IPS-NIHi7 (cell line): ENCODE measurements around the gene CNNM1.
A peak's percentile ranks its signal among the peaks of the same experiment; 100 is the strongest.

Experiments
- DNase-seq: peaks from one replicate; pipeline ENCODE4 v3.0.0; 2012; ENCODE audit warnings: mixed read lengths; ENCODE audit errors: extremely low spot score

Gene CNNM1

DNA sequence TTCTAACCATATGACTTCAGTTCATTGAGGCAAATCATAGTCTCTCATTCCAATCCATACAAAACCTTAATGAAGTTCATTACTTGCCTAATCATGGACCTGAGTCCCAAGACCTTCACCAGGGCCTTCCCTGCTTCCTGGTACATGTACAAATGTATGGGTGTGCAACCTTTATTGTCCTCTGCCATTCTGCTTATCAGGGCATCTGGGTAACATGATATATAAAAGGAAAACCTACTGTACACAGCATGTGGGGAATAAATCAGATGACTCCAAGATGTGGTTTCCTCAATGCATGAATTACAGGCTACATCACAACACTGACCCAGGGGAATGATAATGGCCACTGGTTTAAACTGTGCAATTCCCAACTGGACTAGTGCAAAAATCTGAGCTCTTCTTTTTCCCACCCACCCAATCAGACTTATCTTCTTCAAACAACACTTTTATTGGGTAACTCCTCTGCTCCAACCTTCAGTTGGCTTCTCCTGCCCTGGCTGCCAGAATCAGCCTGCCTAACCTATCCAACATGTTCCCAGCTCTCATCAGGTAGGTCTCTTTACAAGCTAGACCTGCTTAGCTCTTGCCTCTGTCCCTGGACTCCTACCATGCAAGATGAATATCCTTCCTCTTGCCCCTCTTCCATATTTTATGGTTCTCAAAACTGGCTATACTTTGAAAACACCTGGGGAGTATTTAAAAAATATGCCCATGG lies 89.9 kb downstream of the CNNM1 start:
- DNase-seq, result no peak

DNA sequence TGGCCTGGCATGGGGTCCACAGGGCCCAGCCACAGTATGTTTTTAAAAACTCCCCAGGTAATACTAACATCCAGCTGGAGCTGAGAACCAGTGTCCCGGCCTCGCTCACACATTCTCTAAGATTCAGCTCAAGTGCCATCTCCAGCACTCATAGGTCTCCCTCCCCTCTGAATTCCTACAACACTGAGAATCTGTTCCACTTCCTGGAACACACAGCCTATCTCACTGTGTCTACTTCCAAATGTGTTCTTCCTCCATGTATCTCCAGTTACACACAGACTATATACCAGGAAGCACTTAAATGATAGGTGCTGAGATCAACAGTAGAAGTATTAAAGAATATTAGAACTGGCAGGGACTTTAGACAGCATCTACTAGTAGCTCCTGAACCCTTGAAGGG lies 90.5 kb downstream of the CNNM1 start:
- no peak for DNase-seq

DNA sequence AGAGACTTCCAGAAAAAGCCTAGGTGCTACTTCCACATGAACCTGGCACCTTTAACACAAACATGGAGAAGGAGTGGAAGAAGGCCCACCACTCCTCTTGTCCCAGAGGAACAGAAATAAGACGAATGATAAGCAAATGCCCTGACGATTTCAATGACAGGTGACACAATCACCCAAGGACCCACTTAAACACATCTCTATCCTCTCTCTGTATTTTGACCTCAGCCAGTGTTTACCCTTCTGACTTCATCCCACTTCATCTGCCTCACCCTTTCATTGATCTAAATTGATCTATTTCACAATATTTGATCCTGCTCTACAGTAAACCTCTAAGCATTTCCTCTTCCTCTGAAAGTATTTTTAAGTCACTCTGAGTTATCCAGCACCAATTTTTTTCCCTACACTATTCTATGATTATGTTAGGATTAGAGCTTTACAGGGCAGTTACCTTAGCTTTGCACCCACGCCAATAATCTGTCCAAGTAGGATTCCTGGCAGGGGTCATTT lies 92.1 kb downstream of the CNNM1 start:
- DNase-seq, result no peak

DNA sequence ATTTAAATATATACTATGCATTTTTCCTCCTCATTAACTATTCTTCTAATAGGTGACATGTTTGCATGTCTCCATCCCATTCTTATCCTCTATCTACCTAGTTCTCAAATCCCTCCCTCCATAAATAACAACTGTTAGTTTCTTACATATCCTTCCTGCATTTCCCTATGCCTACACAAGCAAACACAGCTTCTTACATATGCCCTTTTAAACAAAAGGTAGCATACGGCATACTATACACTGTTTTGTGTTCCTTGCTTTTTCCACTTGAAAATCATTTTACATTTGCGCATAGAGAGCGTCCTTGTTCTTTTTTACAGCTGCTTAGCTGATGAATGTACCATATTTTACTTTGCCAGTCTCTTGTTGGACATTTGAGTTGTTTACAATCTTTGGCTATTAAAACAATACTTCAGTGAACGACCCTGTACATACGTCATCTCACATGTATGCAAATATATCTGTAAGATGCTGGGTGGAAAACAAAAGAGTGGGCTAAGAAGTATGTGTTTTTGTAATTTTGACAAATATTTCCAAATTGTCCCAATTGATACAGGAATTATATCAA lies 93.5 kb downstream of the CNNM1 start:
- DNase-seq, result no peak

DNA sequence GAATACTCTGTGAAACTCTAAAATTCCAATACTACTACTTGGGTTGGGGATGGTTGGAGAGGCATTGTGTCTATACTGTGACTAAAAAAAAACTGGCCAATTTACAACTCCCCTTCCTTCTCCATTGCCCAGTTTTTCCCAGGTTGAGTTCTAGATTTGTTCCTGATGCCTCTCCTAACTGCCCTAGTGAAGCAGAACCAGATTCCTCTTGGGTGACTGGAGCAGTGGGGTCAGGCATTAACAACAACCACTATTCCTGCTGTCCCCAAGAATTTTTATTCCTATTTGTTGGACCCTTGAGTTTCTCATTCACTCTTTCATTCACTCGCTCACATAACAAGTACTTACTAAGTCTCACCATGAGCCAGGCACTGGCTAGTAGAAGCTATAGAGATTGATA lies 95.5 kb downstream of the CNNM1 start:
- no peak for DNase-seq

DNA sequence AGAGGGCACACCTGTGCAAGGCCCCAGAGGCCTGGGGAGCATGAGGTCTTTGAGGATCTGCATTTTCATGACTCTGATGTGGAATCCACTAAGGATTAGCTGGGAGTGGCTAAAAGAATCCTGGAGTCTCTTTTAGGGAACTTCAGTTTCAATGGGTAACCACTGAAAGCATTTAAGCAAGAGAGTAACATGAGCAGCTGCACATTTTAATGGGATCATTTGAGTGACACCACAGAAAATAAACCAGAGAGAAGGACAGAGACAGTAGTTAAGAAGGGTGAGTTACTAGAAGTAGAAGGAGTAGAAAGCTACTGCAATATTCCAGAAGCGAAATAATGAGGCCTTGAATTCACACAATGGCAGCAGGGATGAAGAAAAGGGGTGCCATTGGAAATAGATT lies 96.0 kb downstream of the CNNM1 start:
- no peak for DNase-seq

DNA sequence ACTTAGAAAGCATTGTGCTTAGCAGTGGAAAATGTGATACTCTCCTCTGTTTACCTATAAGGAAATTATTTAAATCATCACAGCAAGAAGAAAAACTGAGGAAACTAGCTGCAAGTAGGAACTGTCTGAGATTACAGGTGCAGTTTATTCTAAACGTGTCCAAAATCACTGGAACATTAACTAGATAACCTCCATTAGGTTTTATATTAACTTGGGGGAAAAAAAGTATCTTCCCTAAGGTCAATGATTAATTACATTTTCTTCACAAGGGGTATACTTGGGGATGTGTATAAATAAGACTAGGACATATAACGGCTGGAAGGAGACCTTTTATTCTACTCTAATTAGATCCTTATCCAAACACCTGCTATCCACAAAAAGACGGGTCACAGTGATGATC lies 97.5 kb downstream of the CNNM1 start:
- DNase-seq, result no peak

DNA sequence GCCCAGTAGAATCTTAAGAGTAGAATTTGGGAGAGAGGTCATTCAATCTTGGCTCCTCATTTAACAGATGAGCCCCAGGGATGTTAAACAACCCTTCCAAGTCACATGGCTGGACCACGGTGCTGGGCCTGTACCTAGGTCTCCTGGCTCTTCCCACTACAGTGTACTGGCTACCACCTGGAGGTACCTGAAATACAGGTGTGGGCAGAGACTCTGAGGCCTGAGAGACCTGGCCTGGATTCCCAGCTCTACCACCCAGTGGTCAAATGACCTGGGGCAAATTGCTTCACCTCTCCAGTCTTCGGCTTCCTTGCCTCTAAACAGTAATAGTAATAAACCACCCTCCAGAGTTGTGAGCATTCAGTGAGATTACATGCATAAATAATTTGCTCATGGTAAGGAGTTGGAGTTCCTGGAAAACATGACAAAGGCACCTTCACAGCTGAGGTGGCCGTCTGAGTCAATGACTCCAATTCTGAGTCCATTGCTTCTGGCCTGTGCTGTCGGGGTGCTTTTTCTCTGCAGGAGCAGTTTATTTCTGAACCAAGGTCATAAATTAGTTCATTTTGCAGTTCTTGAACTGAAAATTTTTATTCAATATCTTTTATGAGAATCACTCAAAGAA lies 98.5 kb downstream of the CNNM1 start:
- no peak for DNase-seq

DNA sequence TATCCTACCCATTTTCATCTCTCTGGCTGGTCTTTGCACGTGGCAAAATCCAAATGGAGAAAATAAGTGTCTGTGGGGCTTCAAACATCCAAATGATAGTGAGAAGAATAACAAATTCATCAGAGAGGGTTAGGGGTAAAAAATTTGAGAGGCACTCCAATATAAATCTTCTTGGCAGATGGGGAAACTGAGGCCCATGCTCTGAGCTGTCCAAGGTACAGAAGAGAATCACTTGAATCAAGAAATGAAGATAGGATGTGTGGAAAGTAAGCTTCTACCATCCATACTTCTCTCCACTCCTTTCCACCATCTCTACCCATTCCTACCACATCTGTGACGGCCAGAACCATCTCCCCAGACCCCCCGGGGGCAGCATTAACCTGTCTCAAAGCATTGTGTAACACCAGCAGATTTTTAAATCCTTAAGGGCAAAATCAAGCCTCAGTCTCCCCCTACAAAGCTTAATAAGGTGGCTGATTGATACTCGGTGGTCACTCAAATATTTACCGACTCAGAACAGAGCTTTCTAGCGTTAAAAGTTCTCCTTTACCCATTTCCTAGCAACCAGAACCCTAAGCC lies 100.5 kb downstream of the CNNM1 start:
- DNase-seq, result no peak

DNA sequence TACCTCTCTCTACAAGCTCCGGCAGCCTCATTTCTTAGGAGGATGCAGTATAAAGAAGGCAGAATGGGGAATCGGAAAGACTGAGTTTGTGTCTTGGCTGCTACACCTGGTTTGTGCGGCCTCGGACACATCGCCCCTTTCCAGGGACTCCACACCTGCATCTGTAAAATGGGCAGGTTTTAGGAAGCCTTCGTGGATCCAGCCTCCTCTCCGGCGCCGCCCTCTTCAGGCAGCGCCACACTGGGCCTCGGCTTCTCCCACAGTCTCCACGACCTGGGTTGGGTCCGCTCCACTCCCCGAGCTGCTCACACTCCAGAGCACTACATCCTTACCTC lies 100.9 kb downstream of the CNNM1 start:
- DNase-seq, result no peak

DNA sequence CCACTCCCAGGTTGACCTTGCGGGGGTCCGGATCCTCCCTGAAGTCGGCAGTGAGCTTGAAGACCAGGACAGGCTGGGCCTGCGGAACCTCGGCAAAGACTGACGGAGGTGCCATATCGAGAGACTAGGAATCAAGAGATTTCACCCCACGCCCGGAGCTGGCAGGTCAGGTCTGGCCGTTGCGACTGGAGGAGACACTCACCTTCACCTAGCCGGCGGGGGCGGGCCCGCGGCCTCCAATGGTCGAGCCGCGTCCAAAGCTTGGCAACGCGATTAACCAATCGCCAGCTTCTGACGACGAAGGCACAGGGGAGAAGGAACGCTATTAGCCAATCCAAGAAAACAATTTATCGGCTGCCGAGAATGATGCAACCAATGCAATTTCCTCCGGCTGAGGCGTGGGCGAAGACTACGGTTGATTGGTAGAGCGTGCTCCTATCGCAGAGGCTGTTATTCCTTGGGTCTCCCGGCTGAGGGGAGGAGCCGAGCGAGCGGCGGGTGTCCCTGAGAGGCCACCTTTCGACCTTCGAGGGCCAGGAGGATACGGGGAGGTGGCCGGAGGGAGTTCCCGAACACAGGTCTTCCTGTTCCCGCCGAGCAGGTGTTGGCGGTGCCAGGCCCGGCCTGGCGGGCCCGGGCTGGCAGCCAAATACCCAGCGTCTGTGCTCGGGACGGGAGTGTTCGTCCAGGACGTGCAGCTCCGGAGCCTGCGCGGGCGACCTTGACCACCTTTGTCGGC lies 101.5 kb downstream of the CNNM1 start, which contains the start of gene GOT1:
GOT1 (minus strand) TSS at position 174 of the 739 bp plus-strand sequence; CDS start at position 115, 59 bp downstream.
- DNase-seq, result peak; percentile 99

DNA sequence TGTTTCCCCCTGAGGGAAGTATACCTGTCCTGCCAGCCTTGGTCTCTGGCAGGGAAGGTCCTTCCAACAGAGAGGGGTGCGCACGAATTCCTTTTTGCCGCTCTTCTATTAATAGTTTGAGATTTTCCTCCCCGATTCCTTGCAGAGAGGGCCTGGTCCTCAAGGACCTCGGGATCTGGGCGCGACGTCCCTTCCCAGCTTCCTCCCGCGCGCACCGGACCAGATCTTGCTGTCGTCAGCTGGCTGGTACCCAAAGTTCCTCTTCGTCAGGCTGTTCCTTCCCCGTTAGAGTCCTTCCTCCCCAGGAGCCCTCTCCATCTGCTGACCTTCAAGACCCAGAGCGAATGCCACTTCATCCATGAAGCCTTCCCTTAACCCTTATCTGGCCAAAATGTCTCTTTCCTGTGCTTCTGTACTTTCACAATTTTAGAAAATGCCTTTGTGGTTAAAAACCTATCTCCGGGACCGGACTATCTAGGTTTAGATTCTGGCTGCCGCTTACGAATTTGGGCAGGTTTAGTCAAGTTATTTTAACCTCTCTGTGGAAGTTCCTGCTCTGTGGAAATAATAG lies 102.1 kb downstream of the CNNM1 start:
- DNase-seq, result peak; percentile 41

DNA sequence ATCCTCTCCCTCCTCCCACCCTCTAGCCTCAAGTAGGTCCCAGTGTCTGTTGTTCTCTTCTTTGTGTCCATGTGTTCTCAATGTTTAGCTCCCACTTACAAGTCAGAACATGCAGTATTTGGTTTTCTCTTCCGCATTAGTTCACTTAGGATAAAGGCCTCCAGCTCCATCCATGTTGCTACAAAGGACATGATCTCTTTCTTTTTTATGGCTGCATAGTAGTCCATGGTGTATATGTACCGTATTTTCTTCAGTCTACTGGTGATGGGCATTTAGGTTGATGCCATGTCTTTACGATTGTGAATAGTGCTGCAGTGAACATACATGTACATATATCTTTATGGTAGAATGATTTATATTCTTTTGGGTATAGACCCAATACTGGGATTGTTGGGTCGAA lies 102.9 kb downstream of the CNNM1 start:
- no peak for DNase-seq

DNA sequence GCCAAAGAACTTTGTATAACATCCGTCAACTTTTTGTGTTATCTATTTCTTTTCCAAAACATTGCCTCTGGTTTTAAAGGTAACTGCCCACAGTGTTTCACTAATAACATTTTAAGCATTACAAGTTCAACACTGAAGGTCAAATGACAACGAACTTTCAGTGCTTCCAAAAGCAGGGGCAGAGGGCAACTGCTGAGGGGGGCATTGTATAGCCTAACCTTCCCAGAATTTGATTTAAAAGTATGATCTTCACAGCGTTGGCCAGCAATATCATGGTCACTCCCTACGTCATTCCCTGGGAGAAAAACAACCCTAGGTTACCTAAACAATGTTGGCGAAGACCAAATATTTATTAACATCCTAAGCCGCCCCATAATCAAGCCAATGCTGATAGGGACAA lies 103.7 kb downstream of the CNNM1 start:
- DNase-seq, result no peak

DNA sequence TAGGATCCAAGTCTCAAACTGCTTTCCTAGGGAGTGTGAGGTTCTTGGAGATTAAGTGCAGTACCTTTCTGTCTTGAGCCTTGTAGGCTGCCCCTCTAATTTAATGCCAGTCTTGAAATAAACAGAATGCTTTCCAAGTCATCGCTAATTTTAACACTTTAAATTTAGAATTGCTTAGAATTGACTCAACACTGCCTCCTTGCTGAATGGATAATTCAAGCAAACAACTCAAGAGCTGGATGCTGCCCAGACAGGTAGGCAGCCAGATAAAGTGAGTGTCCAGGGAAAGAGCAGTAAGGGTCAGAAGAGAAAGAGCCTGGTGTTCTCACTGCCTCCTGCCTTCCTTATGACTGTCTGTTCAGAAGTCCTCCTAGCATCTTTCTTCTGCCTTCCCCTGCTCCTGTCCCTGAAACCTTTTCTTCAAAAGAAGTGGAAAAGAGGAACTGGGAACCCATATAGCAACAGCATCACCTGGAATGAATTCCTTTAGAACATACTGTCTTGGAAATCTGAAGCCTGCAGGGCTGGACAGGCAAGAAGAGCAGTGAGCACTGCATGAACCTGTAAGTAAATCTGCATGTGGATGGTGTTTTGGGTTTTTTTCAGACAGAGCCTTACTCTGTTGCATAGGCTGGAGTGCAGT lies 104.3 kb downstream of the CNNM1 start:
- no peak for DNase-seq

DNA sequence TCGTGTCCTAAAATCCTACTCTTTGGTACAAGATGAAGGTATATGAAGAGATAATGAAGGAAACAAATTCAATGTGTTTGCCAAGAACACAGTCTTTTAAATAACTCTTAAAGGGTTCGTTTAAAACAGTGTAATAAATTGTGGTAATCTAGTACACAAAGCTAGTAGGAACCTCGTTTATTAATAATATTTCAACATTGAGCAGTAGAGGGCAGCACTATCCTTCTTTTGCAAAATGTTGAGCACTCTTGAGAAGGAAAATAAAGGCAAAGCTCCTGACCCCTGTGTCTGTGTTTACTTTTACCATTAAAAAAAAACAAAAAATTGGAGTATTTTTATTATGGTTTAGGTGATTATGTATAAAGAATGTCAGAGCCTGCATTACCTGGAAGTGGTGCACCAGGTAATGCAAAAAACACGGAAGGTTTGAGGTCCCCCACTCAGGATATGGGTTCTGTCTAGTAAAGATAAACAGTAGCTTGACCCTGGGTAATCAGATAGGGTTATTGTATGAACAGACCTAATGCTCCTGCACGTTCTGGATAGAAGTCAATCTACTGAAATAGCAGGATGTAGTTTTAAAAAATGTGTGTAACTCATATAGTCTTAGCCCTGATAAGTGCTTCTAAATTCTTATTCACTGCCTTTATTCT lies 107.0 kb downstream of the CNNM1 start:
- DNase-seq, result no peak

DNA sequence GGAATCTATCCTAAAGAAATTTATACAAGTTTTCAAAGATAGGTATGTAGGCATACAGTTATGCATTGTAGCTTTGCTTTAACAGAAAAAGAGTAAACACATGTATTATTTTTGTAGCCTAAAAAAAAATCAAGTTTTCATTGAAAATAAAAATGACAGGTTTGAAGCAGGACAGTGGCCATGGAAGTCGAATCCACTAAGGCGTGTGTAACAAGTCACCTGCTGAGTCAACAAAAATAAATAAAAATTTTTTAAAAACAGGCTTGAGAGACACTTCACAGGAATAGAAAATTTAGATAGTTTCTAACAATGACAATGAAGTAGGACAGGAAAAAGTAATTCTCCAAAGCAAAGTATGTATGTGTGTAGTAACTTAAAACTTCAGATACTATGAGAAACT lies 109.7 kb downstream of the CNNM1 start:
- DNase-seq, result no peak

DNA sequence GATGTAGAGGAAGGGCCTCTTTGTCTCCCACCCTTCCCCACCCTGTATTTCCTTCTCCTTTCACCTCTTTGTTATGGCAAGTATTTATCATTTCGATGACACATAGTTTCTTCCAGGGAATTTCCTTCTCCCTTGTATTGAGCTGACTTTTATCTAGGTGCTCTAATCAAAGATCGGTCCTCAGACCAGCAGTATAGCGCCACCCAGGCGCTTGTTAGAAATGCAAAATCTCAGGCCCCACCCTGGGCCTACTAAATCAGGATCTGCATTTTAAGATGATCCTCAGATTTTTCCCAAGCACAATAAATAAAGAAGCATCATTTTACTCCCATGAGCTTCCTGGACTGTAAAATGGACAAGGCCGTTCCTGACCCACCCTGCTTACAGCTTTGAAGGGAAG lies 113.2 kb downstream of the CNNM1 start:
- DNase-seq, result no peak

DNA sequence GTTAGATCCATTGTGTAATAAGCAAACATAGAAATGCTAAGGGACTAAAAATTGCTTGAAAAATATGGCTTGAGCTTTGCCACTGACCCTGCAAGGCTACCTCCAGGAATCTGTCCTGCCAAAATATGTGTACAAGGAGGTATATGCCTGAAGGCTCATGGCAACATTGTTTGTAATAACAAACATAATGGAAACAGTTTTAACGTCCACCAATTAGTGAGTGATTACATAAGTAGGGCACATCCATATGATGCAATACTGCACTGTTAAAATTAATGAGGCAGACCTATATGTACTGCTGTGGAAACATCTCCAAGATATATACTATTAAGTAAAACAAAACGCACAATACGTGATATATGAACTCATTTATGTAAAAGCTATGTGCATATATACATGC lies 114.3 kb downstream of the CNNM1 start:
- DNase-seq, result no peak
